CMK (cell line): ENCODE measurements around the gene BACH2.

Experiments
- DNase-seq: peaks from one replicate; pipeline ENCODE4 v3.0.0-alpha.2; 2010; ENCODE audit warnings: low read depth

The BACH2 gene

DNA sequence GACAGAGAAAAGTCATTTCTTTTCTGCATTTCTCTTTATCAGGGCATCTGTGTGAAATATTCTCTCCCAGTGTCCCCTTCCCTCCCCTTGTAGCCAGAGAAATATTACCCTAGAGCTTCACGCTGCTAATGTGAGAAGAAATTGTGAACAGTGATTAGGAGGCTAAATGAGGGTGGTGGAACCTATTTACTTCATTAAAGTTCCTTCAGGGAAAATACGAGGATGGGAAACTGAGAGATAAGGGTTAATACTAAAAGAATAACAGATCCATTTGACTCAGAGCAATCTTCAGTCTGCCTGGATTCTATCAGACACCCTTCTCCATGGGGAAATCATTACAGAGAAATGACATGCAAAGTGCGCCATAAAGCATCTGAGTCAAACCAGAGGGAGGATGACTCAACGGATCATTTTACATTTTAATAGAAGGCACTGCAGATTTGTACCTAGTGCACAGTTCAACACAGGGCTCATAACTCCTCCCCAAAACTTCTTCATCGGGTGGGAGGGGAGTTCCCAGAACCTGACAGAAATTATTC lies 271.1 kb downstream of the BACH2 start:
- DNase-seq, result no peak

DNA sequence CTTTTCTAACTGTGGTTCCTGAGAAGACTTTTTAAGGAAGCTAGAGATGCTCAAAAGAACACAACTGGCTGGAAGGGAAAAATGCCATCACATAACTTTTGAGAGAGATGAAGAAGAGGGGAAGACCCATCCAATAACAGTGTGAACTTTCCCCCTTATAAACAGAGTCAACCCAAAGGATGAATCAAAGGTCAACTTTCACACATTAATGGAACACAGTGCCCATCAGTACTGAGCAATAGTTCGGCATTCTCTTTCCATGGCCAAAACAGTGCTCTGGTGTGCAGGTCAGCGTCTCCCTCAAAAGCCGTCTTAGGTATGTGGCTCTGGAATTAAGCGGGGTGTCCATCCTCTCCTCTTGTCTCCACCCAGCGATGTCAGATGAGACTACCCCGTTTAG lies 272.0 kb downstream of the BACH2 start:
- DNase-seq, result no peak

DNA sequence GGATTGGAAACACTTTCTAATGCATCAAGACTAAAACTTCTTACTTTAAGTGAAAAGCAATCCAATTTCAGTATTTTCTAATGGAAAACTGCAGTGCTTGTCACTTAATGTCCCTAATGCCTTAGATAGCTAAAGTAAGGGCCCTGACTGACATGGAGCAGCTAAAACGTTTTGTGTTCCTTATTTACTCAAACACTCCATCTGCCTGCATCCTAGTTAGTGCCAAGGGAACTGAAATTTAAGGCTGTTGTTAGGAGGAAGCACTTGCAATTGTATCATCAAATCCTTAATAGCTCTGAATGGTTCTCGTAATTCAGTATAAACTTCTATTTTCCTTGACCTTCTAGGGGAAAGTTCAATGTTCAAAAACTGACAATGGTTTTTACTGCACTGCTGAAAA lies 274.9 kb downstream of the BACH2 start:
- no peak for DNase-seq

DNA sequence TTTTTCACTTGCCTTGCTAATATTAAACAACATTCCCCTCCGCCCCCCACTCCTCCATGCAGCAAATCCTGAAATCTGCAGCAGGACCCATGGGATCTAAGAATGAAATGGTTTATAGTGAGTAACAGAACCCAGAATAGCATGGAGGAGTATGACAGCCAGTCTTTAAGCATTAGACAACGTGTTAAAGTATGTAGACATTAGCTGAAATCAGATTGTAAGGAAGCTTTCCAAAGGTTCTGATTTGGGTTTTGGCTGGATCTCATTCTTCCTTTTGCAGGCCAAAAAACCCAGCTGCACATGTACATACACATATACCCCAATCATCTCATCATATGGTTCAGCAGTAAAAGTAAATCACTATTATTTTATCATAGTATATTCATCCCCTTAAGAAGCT lies 275.9 kb downstream of the BACH2 start:
- DNase-seq, result no peak

DNA sequence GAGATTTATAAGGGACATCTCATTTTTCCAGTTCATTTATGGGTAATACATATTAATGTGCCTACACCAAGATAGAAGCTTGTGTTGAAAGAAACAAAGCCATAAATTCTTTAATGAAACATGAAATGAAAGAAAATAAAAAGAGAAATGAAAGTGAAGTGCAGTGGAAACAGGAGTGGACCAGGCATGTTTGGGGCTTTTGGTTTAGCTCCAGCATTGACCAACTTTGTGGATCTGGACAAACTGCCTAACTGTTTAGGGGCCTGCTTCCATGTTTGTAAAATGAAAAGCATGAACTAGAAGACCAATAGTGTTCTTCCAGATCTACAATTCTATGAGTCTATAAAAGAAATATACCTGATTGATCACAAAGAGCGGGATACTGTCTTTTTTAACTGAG lies 277.4 kb downstream of the BACH2 start:
- DNase-seq, result no peak

DNA sequence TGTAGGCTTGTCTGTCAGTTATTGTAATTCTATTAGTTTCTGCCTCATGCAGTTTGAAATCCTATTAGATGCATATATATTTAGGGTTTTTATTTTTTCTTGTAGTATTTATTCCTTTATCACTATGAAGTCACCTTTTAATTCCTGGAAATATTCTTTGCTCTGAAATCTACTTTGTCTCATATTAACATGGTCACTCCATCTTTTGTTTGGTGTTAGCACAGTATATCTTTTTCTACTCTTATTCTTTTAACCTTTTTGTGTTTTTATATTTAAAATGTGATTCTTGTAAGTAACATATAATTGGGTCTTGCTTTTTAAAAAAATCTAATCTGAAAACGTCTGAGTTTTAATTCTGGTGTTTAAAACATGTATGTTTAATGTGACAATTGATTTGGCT lies 280.8 kb downstream of the BACH2 start:
- no peak for DNase-seq

DNA sequence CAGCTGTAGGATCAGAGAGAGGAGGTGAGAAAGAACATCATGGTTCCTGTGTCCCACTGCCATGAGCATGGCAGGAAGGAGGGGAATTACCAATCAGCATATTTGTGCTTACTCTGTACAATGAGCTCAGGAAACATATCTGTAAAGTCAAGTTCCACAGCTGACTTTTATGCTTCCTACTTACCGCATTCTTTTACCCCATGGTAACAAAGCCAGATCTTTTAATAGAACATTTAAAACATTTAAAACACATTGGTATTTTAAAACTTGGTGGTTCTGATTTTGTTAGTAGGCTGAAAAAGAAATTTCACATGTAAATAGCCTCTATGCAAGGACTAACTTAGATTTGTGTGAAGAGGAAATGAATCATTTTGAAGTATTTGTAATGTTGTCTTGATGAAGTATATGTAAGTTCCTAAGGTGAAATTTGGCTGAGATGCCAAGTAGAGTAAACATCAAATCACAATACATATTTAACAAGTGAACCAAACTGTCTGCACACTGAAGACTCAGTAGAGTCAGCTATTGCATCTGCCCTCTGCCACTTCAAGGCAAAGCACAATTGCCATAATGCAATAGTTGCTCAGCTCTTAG lies 287.6 kb downstream of the BACH2 start:
- DNase-seq, result no peak

DNA sequence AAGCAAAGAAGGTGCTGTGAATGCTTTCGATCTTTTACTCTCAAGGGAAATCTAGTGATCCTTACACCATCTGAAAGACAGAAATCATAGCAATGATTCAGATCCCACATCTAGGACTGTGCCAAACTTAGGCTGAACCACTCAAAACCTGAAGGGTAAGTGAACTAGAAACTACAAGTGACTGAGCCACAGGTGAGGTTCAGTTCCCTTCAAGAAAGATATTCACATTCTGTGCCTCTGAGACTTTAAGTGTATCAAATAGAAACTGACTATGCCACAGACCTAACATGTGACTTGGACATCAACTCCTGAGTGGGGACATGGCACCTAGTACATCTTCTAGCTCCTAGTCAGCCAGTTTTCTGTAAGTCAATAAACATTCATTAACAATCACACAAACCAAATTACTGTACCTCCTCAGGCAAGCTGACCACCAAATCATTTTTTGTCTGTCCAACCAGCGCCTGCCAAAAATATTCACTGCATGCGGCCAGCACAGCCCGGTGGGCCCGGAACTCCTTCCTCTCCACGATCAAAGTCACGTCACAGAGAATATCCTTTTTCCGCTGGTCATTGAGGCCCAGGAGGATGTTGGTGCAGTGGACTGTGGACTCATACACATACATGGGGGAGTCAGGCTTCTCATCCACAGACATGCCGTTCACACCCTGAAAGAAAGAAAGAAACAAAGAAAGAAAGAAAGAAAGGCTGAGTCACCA lies 288.3 kb downstream of the BACH2 start:
- DNase-seq, result no peak

DNA sequence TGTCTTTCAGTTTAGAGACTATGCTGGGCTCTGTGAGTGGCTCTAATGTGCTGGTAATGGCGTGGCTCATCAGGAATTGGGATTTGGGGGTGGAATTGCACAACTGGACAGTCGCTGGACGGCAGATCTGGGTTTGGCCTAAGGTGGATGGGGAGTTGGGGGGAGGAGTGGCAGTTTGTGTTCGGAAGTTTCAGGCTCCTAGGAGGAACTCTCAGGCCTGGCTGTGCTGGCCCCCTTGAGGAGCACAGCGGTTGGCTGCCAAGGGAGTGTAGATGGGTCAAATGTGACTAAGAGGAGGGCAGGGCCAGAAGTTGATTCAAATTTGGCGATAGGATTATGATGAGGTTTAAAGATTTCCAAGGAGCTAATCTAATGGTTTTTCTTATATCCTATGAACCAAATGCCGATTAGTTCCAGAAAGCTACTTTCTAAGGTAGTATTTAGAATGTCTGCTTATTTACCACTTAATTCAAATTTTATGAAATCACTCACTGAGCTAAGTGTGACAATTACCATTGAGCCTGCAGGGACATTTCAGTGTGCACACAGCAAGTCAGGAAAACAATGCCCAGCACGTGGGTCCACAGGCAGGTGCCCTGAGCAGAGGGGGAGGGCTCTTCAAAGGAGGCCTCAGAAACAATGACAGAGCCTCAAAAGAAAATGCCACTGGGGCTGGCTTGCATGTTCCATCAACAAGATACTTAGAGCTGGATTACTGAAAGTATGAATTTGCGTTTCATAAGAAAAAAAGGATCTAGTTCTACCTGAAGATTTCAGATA lies 291.4 kb downstream of the BACH2 start:
- DNase-seq, result no peak

DNA sequence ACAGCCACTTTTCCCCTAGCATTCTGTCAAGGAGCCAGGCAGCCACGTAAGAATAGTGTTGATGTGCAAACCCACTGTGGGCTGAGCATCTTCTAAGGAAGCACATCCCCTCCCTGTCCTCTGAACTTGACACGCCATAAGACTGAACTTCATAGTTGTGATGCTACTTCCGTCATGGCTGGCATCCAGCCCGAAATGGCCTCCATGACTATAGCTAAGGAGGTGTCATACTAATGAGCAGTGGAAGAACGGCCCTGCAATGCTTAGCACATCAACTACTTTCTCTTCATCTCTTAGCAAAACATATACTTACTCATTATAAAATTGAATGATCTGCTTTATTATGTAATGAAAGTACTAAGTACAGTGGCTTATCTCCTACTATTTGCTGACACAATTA lies 292.1 kb downstream of the BACH2 start:
- DNase-seq, result no peak

DNA sequence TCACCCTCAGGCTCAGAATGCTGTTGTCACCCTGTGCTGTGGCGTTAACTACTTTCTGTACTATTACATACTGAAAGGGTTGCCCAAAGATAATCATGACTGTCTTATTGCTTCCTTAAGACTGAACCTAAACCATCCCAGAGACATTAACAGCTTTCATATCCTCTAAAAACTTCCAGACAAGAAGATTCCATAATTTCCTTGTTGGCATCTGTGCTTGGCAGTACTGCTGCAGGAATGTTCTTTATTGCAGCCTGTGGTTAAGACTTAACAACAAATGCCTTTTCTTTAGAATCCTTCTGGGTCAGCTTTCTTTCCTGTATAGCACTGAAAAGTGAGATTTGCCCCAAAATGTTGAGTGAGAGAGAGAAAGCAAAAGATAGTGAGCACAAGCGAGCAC lies 292.7 kb downstream of the BACH2 start:
- no peak for DNase-seq

DNA sequence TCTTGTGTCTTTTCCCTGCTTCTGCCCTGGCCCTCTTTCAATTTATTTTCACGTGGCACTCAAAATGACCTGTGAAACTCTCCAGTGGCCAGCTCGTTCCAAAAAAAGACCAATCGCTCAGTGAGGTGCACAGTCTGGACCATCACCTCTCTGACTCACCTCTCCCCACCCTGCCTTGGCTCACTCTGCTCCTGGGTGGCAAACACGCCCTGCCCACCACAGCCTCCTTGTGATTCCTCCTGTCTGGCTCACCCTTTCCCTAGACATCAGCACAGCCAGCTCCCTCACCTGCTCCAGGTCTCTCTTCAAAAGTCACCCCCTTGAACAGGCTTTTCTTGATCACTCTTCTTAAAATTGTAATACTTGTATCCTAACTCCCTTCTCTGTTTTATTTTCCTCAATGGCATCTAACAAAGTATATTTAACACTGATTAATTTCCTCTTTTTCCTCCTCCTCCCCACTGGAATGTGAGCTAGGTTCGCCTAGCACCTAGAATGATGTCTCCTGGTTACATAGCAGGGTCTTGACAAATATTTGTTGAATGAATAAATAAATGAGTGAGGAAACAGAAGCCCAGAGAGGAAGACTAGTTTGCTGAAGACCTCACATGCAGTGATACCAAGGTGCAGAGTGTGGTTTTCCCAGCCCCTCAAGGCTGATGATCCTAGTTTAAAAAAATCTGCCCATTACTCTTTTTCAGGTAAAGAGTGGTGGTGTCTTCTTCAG lies 293.4 kb downstream of the BACH2 start:
- no peak for DNase-seq

DNA sequence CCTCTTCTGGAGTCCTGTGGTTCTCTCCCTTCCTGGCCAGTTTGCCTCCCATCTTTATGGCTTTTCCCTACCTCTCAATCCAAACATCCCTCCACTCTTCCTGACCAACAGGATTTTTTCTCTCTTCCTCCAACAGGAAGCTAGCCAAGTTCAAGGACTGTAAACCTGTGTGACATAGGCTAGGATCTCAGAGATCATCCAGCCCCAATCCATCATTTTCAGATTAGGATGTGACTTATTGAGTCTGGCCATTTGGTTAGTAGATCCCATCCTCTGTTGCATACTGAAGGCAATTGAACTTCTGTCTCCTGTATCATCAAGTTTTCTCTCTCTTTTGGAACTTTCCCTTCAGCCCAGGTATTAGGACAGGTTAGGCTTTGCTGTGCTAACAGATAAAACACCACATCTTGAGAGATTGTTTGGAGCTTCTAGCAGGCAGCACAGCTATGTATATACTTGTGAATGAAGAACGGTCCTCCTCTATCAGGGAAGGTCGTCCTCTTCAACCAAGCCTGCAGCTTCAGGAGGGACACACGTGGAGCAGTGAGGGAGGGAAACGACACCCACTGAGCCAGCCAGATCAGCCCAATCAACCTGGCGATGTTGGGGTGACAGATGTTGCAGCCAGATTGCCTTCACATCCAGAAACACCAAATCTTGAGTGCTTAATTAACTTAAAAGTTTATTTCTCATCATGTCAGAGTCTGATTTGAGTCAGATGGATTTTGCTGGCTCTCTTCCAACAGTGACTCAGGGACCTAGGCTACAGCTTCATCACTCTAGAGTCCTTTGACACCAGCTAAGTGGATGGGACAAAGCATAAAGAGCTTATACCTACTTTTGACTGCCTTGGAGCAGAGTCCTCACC lies 295.5 kb downstream of the BACH2 start:
- DNase-seq, result no peak

DNA sequence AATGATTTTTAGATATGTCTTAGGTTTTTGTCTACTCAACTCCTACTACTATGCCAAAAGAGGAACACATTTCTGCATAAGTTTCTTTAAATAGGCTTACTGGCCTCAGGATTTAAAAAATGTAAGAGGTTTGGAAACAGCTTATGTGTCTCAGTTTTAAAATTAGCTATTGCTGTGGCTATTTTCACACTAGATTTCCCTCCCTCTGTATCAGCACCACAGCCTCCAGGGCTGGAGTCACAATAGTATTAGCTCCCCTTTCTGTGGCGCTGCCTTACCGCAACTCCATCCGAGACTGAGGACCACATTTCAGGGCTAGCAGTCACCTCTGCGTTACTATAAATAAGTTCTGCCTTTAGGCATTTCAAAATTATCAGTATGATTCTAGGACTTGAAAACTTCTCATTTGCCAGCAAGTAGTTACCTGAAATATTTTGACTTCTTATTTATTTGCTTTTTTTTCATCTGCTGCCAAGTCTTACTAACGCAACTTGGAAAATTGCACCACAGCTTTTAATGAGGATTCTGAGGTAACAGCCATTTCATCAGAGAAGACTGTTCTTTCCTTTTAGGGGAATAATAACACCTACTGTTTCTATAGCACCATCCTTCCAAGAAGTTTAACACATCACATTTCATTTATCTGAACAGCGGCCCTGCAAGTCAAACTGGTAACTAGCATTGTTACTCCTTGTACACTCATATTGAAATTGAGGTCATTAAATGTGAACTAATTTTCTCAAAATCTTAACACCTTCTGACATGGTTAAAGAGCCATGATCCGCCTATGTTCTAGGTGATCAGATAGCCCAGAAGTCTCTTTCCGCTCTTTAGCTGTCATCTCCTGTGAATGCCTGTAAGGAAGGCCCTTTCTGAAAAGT lies 296.5 kb downstream of the BACH2 start:
- no peak for DNase-seq

DNA sequence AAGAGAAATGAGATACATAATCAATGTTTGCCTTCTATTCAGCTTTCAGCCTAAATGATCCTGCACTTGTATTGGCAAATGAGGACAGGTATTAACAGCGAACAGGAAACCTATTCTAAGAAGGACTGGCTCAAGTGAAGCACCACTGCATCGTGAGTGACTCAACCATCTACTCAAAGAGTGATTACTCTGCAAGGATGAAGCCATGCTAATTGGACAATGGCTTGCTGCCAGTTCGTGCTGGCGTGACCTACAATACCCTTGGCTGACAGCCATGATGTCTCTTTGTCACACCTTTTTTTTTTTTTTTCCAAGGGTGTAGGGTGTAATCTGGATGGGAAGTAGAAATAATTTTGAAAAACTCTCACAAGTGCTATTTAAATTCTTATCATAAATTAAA lies 297.5 kb downstream of the BACH2 start:
- no peak for DNase-seq

DNA sequence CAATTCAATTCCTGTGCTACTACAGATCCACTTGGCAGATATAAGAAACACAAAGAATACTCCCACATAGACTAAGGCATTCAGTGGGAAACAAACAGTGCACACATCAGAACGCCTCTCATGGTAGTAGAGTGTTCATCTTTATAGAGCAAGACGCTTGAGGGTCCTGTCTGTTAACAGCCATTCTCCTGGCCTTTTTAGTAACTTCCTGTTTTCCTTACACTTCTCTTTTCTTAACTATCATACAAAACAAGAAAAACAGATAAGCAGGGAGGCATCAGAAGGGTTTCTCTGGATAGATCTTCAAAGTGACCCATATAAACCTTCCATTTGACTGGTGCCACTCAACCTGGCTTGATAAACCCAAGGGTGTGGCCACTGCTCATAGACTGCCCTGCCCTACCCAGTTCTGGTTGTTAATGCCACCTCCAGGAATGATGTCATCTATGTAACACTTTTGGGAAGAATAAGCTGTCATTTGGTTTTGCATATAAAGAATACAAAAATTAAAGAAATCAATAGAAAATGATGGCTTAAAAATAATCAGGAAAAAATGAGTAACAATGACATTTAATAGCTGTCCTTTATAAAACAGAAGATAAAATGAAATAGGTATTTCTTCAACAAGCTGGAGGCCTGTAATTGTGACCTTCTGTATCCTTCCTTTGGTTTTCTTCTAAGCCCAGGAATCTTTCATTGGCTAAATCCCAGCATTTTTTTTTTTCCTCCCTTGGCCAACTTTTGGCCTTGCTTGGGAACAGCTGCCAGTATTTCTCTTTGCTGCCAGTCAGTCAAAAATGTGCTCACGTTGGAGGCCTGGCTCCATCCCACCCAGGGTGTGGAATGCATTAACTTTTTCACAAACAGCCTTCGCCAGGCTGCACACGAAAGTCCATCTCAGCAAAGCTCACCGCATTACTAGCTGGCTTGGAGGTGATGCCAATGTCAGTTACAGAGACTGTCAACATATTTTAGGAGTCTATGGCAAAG lies 298.9 kb downstream of the BACH2 start:
- no peak for DNase-seq

DNA sequence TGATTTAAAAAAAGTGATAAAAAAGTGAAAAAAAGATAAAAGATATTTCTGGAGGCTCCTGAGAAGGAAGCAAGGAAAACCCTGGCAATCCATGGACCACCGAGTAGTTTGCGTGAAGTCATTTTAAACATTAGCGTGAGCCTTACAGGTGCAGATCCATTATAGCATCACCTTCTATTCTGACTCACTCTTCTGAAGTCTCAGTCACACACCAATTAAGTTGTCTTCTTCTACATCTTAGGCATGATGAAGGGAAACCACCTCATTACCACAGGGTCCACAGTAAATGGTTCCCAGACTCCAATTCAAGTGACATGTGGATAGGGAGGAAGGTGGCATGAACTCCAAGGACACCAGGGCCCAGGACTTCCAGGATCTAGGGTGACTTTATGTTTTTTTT lies 303.2 kb downstream of the BACH2 start:
- no peak for DNase-seq

DNA sequence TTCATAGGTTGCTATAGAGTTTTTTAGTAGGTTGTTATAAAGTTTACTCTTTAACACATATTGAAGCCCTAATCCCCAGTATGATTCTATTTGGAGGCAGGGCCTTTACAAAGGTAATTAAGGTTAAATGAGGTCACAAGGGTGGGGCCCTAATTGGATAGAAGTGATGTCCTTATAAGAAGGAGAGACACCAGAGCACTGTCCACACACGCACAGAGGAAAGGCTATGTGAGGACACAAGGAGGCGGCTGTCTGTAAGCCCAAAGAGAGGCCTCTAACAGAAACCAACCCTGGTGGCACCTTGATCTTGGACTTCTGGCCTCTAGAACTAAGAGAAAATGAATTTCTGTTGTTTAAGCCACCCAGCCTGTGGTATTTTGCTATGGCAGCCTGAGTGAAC lies 303.8 kb downstream of the BACH2 start:
- DNase-seq, result no peak

DNA sequence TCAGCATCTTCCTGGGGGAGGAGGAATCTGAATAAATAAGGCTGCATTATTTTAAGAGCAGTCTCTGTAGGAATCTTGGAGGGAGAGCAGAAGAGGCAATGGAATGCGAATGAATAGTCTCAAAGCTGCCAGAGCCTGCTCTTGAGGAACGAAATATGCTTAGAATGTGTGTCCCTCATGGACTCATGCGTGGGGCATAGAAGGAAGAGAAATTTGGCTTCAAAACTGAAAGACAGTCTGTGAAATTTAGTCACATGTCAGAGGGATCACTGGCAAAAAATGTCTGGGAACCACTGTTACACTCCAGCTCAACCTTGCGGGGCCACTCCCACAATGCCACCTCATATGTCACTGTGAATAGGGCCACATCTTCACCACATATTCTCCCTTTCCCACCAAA lies 306.9 kb downstream of the BACH2 start:
- no peak for DNase-seq
